Measurements from ENCODE around the gene HPCAL1.

The HPCAL1 gene

DNA sequence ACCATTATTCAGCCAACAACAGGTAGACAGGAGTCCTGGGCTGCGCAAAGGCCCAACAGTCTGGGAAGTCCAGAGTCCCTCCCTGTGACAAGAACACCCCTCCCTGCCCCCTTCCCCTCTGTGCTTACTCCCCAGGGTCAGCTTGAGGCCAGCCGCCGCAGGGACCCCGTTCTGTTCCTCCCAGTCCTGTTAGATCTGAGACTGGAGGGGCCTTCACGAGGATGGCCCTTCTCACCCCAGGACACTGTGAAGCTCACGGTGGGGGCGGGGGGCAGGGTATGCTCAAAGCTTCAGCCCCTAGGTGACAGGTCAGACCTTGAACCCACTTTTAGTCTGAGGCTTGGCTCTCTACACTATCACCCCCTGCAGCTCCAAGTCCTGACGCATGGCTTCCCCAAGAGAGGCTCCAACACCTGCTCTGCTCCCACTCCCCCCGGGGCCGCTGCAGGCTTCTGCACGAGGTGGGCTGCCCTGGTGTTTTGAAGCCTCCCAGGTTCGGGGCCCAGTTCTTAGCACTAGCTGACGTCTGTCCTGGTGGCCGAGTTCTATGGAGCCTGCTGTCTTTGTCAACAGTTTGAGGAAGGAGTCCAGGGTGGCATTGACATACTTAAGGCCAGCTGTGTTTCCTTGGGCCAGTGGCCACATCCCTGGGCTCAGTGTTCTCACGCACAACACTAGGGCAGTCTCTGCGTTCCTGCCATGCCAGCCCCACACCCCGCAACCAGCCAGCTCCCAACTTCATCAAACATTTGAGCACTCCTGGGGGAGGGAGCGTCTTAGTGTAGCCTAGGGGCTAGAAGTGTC lies 37.2 kb upstream of the HPCAL1 start:
- Mint-ChIP-seq H3K9me3 (no peaks in the 10 kb centered on the region), H3K4me3 (no peak overlapping the region), H3K4me1 (ENCODE audit: low read depth) (peaks cover 3% of the 10 kb centered on the region), H3K36me3 (ENCODE audit: low read depth) (no peaks in the 10 kb centered on the region), H3K27ac (no peak overlapping the region), H3K27me3 (no peaks in the 10 kb centered on the region)
- DNase-seq: no peak

DNA sequence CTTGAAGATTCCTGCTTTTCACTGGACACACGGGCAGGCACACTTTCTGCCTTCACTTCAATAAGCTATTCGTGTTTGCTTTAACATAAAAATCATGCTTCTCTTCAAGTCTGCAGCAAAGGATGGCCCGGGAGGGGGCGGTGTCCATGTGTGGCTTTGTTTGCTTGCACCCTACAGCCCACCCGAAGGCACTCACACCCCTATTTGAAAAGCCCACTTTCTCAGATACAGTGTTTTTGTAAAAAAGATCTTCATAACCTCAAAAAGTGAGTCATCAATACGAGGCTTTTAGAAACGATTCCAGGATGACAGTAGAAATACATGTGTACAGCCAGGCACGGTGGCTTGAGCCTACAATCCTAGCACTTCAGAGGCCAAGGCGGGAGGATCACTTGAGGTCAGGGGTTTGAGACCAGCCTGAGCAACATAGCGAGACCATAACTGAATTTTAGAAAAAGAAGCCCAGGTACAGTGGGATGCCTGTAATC lies 36.5 kb upstream of the HPCAL1 start:
- H3K27me3 Mint-ChIP-seq: no peaks in the 10 kb centered on the region
- H3K9me3 Mint-ChIP-seq: no peaks in the 10 kb centered on the region
- H3K27ac Mint-ChIP-seq: no peak overlapping the region
- DNase-seq: no peak
- peaks cover 9% of the 10 kb centered on the region for H3K4me1 Mint-ChIP-seq (ENCODE audit: low read depth)
- H3K4me3 Mint-ChIP-seq: no peak overlapping the region
- no peaks in the 10 kb centered on the region for H3K36me3 Mint-ChIP-seq (ENCODE audit: low read depth)

DNA sequence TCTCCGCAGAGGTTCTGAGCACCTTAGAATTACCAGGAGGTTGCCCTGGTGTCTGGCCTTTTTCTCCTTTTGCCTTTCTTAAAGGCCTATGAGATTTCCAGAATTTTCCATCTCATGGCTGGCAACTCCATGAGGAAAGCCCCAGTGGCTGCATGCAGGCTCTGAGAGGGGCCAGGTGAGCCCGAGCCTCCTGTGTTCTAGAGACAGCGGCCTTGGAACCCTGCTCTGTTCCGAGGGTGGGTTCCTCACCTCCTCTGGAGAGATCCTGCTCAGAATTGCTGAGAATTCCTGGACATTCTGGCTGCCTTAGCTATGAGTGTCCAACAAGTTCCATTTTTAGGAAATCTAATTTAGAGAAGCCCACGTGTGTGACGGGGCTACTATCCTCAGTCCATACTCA lies 35.7 kb upstream of the HPCAL1 start:
- H3K27me3 Mint-ChIP-seq: no peaks in the 10 kb centered on the region
- H3K27ac Mint-ChIP-seq: no peak overlapping the region
- no peaks in the 10 kb centered on the region for H3K36me3 Mint-ChIP-seq (ENCODE audit: low read depth)
- H3K4me3 Mint-ChIP-seq: no peak overlapping the region
- DNase-seq: no peak
- H3K9me3 Mint-ChIP-seq: no peaks in the 10 kb centered on the region
- peaks cover 12% of the 10 kb centered on the region for H3K4me1 Mint-ChIP-seq (ENCODE audit: low read depth)

DNA sequence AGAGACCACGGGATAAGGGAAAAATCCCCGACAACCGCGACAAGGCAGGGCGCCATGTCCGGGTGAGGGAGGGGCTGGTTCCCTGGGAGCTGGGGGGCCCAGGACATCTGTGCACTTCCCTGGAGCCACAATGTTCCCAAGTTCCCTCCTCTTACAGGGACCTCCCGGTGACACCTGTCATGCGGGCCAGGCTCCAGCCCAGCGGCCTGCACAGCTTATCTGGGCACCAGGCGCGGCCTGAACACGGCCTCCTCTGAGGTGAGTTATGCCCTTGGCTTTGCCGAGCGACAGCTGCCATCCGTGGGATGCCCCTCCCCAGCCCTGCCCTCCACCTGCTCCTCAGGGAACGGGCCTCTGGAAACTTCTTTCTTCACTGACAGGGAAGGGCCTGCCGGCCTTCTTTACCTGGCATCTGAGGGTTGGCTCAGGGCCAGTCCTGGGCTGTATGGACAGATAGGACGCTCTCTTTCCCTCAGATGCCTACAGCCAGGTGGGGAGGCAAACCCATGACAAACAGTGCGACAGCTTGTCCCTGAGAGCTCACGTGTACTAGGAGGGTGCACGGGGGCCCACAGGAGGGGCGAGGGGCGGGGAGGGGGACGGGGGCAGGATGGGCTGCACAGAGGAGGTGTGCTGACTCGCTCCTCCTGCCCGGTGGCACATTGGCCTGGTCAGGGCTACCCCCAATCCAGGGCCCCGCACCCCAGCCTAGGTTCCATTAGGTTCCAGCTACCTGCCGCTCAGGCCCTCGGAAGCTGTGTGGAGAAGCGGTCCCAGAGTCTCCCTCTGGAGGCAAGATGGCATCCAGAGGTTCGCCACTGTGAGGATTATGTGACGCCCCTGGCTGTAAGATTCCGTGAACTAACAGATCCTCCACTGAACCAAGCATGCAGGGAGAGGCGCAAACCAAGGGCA lies 34.9 kb upstream of the HPCAL1 start:
- Mint-ChIP-seq H3K9me3 (no peaks in the 10 kb centered on the region), H3K4me3 (no peak overlapping the region), H3K27ac (no peak overlapping the region), H3K4me1 (ENCODE audit: low read depth) (peaks cover 12% of the 10 kb centered on the region), H3K36me3 (ENCODE audit: low read depth) (no peaks in the 10 kb centered on the region), H3K27me3 (no peaks in the 10 kb centered on the region)
- DNase-seq: no peak

DNA sequence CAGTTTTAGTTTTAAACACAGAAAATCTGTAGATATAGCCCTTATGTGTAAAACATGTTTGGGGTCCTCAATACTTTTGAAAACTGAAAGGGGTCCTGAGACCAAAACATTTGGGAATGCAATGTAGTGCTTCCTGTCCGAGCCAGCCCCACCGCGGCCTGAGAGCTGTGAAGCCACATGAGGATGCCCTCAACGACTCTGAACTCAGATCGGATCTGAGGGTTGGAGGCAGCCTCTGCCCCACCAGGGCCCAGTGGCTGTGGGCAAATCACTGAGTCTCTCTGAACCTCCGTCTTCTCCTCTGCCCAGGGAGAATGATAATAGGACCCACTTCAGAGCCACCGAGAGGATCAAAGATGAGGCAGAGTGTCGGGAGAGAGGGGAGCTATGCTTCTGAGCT lies 33.4 kb upstream of the HPCAL1 start:
- H3K36me3 Mint-ChIP-seq (ENCODE audit: low read depth): no peaks in the 10 kb centered on the region
- no peaks in the 10 kb centered on the region for H3K9me3 Mint-ChIP-seq
- no peak overlapping the region for H3K27ac Mint-ChIP-seq
- peak; percentile 18 for DNase-seq
- no peaks in the 10 kb centered on the region for H3K27me3 Mint-ChIP-seq
- H3K4me3 Mint-ChIP-seq: no peak overlapping the region
- H3K4me1 Mint-ChIP-seq (ENCODE audit: low read depth): peaks cover 12% of the 10 kb centered on the region

DNA sequence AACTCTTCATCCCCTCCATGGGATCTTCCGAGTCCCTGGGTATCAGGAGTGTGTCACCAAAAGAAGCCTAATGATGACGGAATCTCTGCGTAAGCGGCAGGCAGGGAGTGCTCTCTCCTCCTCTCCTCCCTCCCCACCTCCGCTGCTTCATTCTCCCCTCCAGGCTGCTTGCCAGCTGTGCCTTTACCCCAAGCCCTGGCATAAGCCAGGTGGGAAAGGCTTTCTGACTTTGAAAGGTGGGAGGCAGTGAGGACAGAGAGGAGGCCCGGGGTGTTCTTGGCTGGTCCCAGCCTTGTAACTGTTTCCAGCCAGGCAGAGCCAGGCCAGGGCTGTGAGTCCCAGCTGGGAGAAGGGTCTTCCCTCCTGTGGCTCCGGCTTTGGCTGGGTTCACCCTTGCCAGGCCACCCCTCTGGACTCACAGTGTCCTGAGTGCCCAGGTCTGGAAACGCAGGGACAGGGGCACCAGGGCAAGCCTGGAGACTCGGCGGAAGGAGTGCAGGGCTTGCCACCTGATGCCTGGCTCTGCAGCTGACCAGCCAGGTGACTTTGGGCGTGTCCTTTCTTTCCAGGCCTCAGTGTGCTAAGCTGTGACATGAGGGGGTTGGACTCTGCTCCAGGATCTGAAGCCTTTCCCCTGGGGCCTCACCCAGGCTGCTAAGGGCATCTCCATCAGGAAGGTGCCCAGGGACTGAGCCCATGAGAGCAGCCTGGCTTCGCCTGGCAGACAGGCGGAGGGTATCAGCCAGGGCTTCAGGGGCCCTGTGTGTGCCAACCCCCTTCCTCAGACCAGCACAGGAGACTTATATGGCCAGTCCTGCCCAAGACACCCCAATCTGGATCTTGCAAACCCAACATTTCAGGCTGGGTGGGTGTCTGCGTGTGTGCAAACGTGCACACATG lies 32.7 kb upstream of the HPCAL1 start:
- Mint-ChIP-seq H3K4me1 (ENCODE audit: low read depth) (peaks cover 12% of the 10 kb centered on the region), H3K9me3 (no peaks in the 10 kb centered on the region), H3K27me3 (no peaks in the 10 kb centered on the region), H3K4me3 (no peak overlapping the region), H3K36me3 (ENCODE audit: low read depth) (no peaks in the 10 kb centered on the region), H3K27ac (no peak overlapping the region)
- DNase-seq: peak; percentile 25

DNA sequence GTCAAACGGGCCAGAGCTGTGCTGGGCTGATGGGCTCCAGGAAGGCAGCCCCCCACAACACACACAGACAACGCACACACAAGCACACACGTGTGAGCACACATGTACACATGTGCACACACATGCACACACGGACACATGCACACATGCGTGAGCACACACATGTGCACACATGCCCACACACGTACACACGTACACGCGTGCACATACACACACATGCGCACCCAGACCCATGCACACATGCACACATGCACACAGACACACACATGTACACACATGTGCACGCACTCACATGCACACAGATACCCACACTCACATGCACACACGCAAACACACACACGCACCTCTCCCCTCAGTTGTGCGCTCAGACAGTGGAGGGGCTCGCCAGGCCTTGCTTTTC lies 31.2 kb upstream of the HPCAL1 start:
- Mint-ChIP-seq H3K4me3 (no peak overlapping the region), H3K9me3 (no peaks in the 10 kb centered on the region), H3K36me3 (ENCODE audit: low read depth) (no peaks in the 10 kb centered on the region), H3K27me3 (no peaks in the 10 kb centered on the region), H3K4me1 (ENCODE audit: low read depth) (peaks cover 12% of the 10 kb centered on the region), H3K27ac (no peak overlapping the region)
- peak; percentile 12 for DNase-seq

DNA sequence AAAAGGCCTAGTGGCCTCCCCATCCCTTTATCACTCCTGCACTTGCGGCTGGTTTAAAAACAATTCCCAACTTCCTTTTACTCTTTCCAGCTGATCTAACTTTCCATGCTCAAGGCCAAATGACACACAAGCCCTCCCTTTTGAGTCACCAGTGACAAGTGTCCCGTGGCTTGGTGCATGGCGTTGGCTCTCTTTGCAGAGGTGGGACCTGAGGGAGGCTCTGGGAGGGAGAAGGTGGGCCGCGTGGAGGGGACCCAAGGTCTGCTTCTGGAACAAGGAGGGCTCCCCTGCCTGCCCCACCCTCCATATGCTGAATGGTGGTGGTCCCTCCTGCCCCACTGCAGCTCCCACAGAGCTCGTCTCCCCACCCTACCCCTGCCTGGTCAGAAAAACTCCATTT lies 30.8 kb upstream of the HPCAL1 start:
- DNase-seq: peak; percentile 19
- Mint-ChIP-seq H3K4me3 (no peak overlapping the region), H3K9me3 (no peaks in the 10 kb centered on the region), H3K27me3 (no peaks in the 10 kb centered on the region), H3K4me1 (ENCODE audit: low read depth) (peaks cover 12% of the 10 kb centered on the region), H3K27ac (no peak overlapping the region), H3K36me3 (ENCODE audit: low read depth) (no peaks in the 10 kb centered on the region)

DNA sequence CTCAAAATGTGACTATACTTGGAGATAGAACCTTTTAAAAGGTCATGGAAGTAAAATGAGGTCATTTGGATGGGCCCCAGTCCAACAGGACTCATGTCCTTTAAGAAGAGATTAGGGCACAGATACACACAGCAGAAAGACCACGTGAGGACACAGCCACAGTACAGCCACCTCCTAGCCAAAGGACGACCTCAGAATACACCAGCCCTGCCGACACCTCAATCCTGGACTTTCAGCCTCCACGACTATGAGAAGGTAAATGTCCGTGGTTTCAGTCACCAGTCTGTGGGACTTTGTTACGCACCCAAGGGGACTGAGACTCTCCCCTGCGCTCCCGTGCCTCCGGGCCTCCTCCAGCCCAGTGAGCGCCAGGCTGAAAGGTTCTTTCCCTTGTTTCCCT lies 30.2 kb upstream of the HPCAL1 start:
- H3K27ac Mint-ChIP-seq: no peak overlapping the region
- H3K27me3 Mint-ChIP-seq: no peaks in the 10 kb centered on the region
- no peaks in the 10 kb centered on the region for H3K36me3 Mint-ChIP-seq (ENCODE audit: low read depth)
- DNase-seq: peak; percentile 14
- peaks cover 16% of the 10 kb centered on the region for H3K4me1 Mint-ChIP-seq (ENCODE audit: low read depth)
- no peaks in the 10 kb centered on the region for H3K9me3 Mint-ChIP-seq
- H3K4me3 Mint-ChIP-seq: no peak overlapping the region

DNA sequence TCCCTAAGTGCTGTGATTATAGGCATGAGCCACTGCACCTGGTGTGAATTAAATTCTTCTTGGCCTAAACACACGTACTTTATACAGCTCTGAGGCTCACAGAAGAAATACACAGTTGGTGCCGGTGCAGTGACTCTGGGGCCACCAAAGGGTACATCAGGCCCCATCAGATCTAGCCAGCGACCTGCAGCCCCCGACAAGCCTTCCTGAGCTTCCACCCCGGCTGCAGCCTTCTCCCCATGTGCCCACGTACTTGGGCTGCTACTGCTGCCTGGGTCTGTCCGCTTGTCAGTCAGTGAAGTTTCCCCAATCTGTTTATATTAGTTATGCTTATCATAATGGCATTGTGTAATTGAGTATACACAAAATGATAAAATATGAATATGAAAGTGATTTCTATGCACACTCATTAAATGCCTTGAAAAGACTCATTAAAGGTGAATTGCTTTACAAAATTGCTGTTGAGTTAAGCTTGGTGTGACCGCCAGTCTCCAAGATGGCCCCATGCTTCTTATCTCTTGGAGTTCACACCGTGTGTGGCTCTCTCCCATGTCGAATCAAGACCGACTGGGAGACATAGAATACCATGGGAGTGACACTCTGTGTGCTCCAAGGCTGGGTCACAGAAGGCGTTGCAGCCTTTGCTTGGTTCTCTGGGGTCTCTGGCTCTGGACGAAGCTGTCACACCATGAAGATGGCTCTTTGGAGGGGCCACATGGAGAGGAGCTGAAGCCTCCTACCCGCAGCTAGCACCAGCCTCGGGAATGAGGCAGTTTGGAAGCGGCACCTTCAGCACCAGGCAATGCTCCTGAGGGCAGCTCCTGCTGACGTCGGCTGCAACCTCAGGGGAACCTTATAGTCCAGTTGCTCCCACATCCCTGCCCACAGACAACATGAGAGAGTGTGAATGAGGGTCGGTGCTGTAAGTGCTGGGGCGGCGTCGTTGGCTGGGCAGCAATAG lies 29.2 kb upstream of the HPCAL1 start:
- no peaks in the 10 kb centered on the region for H3K36me3 Mint-ChIP-seq (ENCODE audit: low read depth)
- DNase-seq: no peak
- H3K4me3 Mint-ChIP-seq: no peak overlapping the region
- no peak overlapping the region for H3K27ac Mint-ChIP-seq
- no peaks in the 10 kb centered on the region for H3K27me3 Mint-ChIP-seq
- no peaks in the 10 kb centered on the region for H3K9me3 Mint-ChIP-seq
- peaks cover 25% of the 10 kb centered on the region for H3K4me1 Mint-ChIP-seq (ENCODE audit: low read depth)

DNA sequence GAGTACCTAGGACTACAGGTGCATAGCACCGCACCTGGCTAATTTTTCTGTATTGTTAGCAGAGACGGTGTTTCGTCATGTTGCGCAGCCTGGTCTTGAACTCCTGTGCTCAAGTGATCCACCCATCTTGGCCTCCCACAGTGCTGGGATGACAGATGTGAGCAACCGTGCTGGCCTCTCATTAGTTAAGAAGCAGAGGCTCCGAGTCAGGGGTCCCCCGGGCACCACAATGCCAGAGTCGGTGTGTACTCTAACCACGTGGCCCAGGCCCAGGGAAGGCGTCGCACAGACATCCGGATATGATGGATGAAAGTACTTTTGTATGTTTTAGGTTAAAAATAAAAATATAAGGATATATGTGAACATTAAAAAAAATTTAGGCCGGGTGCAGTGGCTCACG lies 28.3 kb upstream of the HPCAL1 start:
- Mint-ChIP-seq H3K36me3 (ENCODE audit: low read depth) (no peaks in the 10 kb centered on the region), H3K4me3 (no peak overlapping the region), H3K27me3 (no peaks in the 10 kb centered on the region), H3K4me1 (ENCODE audit: low read depth) (peaks cover 28% of the 10 kb centered on the region), H3K27ac (no peak overlapping the region), H3K9me3 (no peaks in the 10 kb centered on the region)
- DNase-seq: no peak

DNA sequence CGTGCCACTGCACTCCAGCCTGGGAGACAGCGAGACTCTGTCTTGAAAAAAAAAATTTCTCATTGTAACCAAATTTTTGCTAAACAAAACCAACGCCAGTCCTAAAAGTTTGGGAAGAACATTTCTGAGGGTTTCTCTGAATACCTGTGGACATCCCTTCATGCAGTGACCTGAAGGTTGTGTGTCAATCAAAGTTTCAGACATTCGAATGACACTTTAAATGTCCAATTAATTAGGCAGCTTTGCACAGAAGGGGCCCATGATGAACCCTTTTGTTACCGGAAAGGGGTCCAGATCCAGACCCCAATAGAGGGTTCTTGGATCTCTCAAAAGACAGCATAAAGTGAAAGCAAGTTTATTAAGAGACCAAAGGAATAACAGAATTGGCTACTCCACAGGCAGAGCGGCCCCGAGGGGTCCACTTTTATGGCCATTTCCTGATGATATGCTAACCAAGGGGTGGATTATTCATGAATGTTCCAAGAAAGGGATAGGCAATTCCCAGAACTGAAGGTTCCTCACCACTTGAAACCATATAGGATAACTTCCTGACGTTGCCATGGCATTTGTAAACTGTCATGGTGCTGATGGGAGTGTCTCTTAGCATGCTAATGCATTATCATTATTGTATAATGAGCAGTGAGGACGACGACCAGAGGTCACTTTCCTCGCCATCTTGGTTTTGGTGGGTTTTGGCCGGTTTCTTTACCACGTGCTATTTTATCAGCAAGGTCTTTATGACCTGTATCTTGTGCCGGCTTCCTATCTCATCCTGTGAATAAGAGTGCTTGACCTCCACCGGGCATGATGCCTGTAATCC lies 27.5 kb upstream of the HPCAL1 start:
- Mint-ChIP-seq H3K4me1 (ENCODE audit: low read depth) (peaks cover 28% of the 10 kb centered on the region), H3K4me3 (no peak overlapping the region), H3K27me3 (no peaks in the 10 kb centered on the region), H3K36me3 (ENCODE audit: low read depth) (no peaks in the 10 kb centered on the region), H3K27ac (no peak overlapping the region), H3K9me3 (no peaks in the 10 kb centered on the region)
- no peak for DNase-seq
